ENCODE measurements around the gene ECHS1.
"Not testable (repeated sequence)": the region's sequence is repeated elsewhere in the genome, so short reads cannot be mapped to it uniquely, and the experiment has no call there.

ECHS1 gene

DNA sequence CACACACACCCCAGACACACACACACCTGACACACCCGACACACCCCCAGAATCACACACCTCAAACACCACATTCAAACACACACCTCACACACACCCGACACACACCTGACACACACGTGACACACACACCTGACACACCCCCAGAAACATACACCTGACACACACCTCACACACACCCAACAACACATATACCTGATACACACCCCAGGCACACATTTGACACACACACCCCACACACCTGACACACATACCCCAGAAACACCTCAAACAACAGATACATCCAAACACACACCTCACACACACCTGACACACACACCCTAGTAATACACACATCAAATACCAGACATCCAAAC, 35.8 kb downstream of the ECHS1 start:
- no peak for DNase-seq

DNA sequence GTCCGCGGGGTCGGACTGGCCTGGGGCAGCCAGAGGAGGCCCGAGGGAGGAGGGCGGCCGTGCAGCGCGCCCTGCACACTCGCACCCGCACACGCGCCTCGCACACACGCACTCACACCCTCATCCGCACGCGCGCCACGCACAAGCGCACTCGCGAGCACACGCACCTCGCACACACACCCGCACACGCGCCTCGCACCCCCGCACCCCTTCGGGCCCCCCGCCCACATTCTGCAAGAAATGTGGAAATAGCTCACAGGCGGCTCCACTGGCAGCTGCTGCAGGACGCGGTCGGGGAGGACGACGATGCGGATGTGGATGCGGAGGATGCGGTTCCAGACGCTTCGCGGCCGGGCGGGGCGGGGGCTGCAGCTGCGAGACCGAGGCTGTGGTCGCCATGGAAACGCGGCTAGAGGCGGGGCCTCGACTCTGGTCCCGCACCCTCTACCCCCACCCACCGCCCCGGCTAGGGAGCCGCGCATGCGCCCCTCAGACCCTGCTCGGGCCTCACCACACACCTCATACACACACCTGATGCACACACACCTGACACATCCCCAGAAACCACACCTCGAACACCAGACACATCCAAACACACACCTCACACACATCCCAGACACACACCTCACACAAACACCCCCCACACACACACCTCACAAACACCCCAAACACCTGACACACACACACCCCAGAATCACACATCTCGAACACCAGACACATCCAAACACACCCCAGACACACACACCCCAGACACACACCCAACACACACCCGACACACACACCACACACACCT, 36.4 kb downstream of the ECHS1 start, which contains the start of gene CALY:
Gene CALY (minus strand): TSS at position 320 of the 793 bp plus-strand sequence. CDS start 7,907 bp downstream, outside the sequence.
- no peak for DNase-seq

DNA sequence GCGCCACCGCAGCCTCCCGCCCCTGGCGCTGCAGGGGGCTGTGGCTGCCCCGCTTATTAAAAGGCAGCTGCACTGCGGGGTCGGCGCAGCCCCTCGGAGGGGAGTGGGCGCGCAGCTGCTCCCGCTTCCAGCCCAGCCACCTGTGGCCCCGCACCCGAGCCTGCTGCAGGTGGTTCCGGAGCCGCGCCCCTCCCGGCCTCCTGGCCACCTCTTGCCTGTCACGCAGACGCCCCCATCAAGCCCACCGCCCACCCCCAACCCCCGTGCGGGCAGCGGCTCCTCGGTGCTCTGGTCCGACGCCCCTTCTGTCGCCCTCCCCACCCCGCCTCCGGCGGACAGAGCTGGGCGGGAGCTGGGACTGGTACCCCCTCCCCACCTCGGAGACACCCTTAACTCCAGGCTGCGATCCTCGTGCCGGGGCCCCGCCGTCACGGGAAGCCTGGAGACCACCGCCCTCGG, 37.0 kb downstream of the ECHS1 start:
- DNase-seq, result no peak

DNA sequence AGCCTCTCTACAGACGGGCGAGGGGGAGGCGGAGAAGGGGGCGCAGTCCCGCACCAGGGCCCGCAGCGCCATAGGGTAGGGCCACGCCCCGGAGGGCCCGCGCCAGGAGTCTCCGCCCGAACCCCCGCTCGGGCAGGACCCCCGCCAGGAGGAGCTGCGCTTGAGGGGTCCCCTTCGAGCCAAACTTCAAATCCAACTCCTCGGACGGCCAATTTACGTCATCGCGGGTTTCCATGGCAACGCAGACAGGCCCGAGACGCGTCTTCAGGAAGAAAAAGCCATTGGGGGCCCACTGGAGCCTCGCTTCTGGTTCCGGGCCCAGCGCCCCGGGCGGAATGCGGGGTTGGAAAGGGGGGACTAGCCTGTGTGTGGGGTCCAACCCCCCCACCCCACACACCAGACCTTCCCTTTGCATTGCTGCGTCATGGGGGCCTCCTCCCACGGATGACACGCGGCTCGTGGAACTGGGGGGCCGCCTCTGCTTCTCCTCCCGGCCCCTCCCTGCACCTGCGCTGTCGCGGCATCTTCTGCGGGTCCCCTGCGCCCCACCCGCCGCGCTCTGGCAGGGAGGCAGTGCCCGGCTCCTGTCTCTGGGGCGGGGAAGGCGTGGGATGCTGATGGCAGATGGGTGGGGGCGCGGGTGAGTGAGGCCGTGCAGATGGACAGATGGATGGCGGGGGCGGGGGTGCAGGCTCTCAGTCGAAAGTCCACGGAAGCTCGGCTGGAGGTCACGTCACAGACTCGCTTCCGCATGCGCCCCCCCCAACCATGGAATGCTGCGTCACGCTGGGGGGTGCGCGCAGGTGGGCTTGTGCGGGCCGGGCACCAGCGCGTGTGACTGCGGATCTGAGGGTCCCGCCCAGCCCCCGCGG, 37.7 kb downstream of the ECHS1 start:
- no peak for DNase-seq

DNA sequence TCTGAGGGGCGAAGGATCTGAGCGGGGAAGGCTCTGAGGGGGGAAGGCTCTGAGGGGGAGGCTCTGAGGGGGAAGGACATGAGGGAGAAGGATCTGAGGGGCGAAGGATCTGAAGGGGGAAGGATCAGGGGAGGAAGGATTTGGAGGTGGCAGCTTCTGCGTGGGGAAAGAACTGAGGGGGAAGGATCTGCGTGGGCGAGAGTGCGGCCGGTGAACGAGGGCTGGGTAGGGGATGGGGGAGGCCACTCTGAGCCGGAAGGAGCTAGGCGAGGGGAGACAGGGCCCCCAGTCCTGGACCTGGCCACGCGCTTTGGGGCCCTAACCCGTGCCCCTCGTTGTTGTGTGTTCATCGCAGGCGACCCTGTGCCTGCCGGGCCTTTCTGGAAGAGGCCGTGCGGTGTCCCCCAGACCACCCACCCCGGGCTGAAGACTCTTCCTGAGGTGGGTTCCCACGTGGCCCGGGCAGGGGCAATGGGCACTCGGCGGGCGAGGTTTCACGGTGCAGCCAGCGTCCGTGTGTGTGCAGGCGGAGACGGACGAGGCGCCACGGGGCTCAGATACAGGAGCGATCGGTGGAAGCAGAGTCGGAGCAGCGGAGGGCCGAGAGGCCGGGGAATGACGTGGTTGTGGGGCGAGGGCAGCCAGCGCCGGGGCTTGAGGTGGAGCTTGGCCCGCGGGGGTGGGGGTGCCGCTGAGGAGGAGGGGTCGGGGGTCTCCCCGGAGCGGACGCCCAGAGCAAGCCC, 38.5 kb downstream of the ECHS1 start:
- DNase-seq, result no peak

DNA sequence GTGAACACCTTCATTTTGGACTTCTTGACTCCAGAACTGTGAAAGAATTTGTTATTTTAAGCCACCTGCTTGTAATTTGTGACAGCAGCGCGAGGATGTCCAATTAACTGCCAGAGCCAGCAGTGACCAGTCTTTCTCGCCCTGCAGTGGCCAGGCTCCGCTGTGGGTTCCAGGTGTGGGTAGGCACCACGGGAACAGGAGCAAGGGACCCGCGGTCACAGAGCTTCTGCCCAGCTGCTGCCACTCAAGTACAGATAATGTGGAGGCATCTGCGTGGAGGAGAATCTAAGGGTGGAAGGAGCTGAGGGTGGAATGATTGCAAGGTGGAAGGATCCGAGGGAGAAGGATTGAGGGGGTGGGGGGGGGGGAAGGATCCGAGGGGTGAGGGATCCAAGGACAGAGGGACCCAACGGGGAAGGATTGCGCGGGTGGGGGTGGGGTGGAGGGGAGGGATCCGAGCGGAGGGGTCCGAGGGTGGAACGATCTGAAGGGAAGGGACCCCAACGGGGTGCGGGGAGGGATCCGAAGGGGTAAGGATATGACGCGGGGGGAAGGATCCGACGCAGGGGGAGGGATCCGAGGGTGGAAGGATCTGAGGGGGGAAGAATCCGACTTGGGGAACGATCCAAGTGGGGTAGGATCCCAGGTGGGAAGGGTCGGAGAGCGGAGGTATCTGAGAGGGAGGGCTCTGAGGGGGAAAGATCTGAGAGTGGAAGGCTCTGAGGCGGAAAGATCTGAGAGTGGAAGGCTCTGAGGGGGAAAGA, 40.0 kb downstream of the ECHS1 start:
- no peak for DNase-seq

DNA sequence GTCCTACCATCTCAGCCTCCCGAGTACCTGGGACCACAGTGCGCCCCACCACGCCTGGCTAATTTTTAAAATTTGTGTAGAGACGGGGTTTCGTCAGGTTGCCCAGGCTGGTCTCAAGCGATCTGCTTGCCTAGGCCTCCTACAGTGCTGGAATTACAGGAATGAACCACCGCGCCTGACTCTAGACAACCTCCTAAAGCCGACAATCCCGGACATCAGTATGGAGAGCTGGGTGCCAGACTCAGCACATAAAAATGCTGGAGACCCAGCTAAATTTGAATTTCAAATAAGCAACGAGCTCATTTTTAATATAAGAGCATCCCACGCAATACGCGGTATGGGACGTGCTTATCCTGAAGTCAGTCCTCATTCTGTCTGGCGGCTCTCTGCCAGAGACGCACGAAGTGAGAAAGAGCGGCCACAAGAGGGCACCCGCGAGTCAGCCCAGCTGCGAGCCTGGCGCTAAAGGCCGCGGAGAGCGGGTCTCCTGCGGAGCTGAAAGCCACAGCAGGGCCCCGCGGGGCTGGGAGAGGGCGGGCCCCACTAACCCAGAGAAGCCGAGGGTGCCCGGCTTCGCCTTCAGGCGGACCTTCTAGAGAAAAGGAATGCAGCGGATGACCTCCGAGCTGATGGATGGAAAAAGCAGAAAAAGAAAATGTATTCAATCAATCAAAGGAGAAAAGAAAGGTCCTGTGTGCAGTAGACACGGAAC, 43.5 kb downstream of the ECHS1 start:
- peak; percentile 58 for DNase-seq

DNA sequence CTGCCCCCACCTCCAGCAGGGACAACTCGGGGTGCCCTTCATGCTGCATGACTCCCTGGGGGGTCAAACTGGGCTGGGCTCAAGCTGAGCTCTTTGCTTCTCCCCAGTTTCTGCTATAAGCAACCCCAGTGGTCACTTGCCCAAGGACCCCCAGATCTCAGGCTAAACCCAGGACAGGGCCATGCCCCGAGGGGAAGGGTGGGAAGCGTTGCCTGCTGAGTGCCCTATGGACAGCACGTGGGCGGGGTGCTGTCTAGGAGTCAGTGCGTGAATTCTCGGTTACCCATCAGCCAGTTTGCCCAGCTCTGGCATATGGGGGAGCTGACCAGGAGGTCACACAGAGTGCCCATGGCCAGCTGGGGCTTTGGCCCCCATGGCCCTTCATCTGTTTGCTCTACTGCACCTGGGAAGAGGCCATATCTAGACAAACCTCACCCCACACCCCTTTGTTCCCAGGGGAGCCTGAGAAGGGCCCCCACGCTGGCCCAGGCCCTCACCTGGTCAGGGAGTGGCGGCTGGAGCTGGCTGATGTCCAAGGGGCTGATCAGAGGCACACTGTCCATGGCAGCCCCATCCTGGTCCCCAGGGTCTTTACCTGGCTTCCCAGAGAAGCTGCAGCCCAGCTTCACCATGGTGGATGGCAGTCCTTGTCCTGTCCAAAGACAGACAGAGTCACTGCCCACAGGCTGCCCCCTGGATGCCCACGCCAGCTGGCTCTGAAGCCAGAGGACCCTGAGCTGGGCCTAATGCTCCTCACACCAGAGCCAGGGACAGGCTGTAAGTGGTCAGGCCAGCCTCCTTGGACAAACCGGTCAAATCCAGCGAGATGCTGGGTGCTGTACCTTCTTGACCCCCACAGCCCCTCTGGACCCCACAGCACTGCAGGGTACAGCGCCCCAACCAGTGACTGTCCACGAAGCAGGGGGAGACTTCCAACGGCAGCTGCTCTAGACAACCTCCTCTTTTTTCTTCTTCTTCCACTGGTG, 44.5 kb downstream of the ECHS1 start:
- DNase-seq, result no peak

DNA sequence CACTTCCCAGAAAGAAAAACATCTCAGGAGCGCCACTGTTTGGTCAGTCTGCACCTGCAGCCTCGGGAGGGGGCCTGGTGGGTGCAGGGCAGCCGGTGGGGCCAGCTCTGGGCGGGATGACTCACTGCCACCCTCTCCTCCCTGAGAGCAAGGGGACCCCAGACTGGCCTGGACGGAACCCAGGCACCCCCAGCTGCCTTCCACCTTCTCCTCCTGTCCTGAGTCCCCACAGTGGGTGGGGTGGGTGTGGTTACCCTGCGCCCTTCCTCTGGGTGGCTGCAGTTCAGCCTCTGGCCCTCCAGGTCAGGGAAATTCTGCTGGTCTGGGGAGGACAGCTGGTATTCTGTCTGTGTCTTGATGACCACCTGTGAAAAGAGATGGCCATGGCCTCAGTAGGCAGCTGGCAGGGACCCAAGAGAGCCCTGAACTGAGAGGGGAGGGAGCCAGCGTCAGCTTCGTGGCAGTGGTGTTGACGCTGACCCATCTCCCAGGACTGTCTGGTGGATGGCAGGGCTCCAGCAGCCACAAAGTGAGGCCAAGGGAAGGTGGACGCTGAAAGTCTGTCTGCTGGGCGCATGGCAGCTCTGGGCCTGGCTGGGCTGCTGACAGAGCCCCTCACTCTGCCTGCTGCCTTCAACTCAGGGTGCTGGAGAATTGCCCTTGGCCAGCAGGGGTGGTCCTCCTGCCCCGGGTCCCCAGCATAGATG, 45.4 kb downstream of the ECHS1 start:
- DNase-seq, result no peak

DNA sequence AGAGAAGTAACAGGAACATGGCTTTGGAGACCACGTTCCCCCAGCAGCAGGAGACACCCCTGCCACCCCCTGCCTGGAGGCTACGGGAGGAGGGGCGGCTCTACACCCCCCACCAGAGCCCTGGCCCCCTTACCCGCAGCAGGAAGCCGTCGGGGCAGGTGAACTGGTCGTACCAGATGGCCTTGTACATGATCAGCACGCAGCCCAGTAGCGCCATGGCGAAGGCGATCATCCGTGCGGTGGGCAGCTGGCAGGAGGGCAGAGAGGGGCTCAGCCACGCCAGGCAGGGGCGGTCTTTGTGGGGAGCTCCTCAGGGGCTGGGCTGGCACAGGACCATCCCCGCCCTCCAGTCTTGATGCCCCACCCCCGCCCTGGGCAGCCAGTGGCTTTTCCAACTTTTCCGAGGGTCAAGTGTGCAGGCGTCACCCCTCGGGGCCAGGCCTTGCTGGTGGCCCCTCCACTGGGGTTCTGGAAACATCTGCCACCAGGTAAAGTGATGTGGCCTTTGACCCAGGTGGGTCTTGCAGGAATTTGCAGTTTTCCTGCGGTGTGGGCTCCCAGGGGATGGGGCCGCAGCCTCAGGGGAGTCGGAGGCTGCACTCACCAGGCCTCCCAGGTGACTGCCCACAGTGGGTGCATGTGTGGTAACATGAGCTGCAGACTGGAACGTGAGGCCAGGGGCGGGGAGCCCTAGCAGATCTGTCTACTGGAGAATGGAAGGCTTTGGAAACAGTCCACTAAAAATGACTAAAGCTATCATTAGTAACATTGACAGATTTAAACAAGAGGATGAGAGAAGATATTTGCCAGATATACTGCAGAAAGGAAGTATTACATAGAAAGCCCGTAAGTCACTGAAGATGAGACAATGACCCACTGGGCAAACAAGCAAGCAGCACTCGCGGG, 46.2 kb downstream of the ECHS1 start:
- DNase-seq, result peak; percentile 8

DNA sequence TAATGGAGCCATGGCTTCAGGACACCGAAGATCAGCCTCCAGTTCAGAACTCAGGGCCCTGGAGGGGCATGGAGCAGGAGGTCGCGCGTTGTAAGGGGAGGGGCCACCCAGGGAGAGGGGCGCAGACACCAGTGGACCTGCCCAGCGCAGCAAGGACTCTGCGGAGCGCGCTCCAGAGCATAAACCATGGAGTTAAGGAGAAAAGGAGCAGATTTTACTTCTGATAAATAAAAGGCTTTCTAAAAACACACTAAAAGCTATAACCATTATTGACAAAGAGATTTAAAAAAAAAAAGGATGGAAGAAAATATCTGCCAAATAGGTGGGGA, 47.0 kb downstream of the ECHS1 start:
- DNase-seq, result no peak

DNA sequence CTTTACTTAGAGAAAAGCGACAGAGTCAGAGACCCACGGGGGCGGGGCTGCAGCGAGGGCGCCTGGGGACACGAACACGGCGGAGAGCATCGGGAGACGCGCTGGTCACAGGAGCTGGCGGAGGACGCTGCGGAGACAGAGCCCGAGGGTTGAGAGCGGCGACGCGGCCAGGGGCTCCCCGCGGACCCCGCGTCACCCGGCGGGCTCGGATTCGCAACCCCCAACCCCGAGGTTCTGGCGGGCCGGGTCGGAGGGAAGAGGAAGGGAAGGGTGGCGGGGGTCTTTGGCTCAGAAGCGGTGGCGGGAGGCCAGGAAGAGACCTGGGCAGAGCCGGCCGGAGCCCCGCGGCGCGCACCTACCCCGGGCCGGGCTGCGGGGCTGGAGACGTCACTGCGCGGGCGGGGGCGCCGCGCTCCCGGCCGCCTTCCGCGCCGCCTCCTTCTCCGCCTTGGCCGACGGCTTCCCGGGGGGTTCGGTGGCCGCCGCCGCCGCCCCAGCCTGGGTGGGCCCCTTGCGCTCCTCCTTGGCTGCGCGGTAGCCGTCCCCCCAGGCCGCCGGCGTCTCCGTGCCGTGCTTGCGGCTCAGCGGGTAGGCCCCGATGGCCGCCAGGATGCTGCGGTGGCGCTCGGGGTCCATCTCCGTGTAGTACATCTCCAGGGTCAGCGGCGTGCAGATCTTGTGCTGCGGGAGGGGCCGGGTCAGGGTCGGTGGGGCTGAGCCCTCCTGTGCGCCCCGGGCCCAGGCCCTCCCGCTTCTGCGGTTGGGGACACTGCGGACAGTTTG, 47.5 kb downstream of the ECHS1 start:
- DNase-seq, result no peak

DNA sequence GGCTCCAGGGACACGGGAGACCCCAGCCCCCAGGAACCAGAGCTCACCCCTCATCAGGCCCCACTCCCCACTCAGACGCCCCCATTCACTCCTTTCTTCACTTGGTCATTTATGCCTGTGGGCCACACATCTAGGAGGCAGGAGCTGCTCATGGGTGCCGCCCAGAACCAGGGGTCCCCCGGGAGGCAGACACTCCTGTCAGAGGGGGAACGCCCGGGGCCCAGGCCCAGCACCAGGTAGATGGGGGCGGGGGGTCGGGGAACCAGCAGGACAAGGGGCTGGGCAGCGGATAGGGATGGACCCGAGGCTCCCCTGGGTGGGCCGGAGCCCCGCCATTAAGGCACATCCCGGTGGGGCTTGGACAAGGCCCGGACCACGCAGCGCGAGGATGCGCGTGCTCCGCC, 48.3 kb downstream of the ECHS1 start:
- DNase-seq, result no peak

DNA sequence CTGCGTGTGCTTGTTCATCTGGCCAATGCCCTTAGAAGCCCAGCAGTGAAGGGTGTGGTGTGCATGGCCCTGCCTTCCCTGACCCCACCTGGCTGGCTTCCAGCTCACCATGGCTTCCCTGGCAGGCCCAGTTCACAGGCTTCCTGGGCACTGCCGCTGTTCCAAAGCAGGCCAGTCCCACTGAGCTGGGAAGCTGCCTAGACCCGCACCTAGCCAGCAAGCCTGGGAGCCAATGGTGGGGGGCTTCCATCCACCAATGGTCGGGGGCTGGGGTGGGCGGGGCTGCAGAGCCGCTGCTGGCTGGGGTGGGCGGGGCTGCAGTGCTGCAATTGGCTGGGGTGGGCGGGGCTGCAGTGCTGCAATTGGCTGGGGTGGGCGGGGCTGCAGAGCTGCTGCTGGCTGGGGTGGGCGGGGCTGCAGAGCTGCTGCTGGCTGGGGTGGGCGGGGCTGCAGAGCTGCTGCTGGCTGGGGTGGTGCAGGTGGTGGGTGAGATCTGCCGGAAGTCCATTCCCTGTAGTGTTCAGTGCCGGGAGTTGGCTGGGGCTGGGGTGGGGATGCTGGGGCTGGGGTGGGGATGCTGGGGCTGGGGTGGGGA, 48.9 kb downstream of the ECHS1 start:
- DNase-seq, result peak; percentile 34

DNA sequence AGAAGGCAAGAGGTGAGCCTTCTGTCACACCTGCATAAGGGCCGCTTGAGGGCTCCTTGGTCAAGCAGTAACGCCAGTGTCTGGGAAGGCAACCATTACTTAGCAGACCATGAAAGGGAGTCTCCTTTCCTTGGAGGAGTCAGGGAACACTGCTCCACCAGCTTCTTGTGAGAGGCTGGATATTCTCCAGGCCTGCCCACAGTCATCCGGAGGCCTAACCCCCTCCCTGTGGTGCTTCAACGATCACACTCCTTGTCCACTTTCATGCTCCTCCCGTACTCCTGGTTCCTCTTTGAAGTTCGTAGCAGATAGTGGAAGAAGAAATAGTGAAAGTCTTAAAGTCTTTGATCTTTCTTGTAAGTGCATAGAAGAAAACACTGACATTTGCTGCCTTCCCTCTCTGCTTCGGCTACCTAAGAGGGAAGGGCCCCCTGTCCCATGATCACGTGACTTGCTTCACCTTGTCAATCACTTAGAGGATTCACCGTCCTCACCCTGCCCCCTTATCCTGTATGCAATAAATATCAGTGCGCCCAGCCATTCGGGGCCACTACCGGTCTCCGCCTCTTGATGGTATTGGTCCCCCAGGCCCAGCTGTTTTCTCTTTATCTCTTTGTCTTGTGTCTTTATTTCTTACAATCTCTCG, 51.0 kb downstream of the ECHS1 start:
- DNase-seq, result not testable (repeated sequence)

DNA sequence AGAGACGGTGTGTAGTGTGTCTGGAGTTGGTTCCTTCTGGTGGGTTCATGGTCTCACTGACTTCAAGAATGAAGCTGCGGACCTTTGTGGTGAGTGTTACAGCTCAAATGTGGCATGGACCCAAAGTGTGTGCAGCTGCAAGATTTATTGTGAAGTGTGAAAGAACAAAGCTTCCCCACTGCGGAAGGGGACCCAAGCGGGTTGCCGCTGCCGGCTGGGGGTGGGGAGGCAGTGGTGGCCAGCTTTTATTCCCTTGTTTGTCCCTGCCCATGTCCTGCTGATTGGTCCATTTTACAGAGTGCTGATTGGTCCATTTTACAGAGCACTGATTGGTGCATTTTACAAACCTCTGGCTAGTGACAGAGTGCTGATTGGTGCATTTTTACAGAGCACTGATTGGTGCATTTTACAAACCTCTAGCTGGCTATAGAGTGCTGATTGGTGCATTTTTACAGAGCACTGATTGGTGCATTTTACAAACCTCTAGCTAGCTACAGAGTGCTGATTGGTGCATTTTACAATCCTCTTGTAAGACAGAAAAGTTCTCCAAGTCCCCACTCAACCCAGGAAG, 52.2 kb downstream of the ECHS1 start:
- not testable (repeated sequence) for DNase-seq

All from kidney glomerular epithelial cell (primary cell).